H9 (cell line): ENCODE measurements around the gene ZNF37A. TPM values are rescaled to one million over a fixed set of nuclear protein-coding genes. Genes with fewer than 3 reads are reported as not detected.

Source experiments
- DNase-seq: peaks from one replicate; pipeline ENCODE4 v3.0.0-alpha.2; 2017
- H2AFZ ChIP-seq: one replicate; pipeline ENCODE4 v1.6.1; 2013; ENCODE audit warnings: mild to moderate bottlenecking, low read length, control low read depth, moderate library complexity
- H2AK5ac ChIP-seq: 2 replicates; pipeline ENCODE4 v1.6.1; 2013; ENCODE audit warnings: low read length, control low read depth, mixed read lengths; ENCODE audit not compliant: insufficient read length
- H2BK120ac ChIP-seq: one replicate; pipeline ENCODE4 v1.6.1; 2013; ENCODE audit warnings: low read depth, mild to moderate bottlenecking, low read length, control low read depth, inconsistent platforms; ENCODE audit not compliant: poor library complexity, severe bottlenecking
- H2BK12ac ChIP-seq: 2 replicates; pipeline ENCODE4 v1.6.1; 2013; ENCODE audit warnings: low read length, control low read depth, mixed read lengths, low read depth; ENCODE audit not compliant: insufficient read length
- H2BK15ac ChIP-seq: 2 replicates; pipeline ENCODE4 v1.6.1; 2013; ENCODE audit warnings: low read depth, low read length, control low read depth
- H2BK20ac ChIP-seq: one replicate; pipeline ENCODE4 v1.6.1; 2013; ENCODE audit warnings: low read depth, mild to moderate bottlenecking, low read length, control low read depth, inconsistent platforms; ENCODE audit not compliant: poor library complexity, severe bottlenecking
- H2BK5ac ChIP-seq: 2 replicates; pipeline ENCODE4 v1.6.1; 2013; ENCODE audit warnings: low read length, control low read depth, mixed read lengths; ENCODE audit not compliant: insufficient read length
- H3K14ac ChIP-seq: 2 replicates; pipeline ENCODE4 v1.6.1; 2013; ENCODE audit warnings: low read length, control low read depth; ENCODE audit not compliant: insufficient read depth
- H3K18ac ChIP-seq: 2 replicates; pipeline ENCODE4 v1.6.1; 2013; ENCODE audit warnings: low read depth, mild to moderate bottlenecking, mixed read lengths, low read length, control low read depth; ENCODE audit not compliant: insufficient read length
- H3K23ac ChIP-seq: 2 replicates; pipeline ENCODE4 v1.6.1; 2013; ENCODE audit warnings: low read length, control low read depth, mixed read lengths, low read depth; ENCODE audit not compliant: insufficient read length
- H3K23me2 ChIP-seq: 2 replicates; pipeline ENCODE4 v1.6.1; 2013; ENCODE audit warnings: low read depth, mild to moderate bottlenecking, mixed read lengths, low read length, control low read depth; ENCODE audit not compliant: insufficient read length, poor library complexity, severe bottlenecking
- H3K27ac ChIP-seq: 2 replicates; pipeline ENCODE4 v1.5.1; 2013; ENCODE audit warnings: low read length, control low read depth, mixed read lengths, low read depth; ENCODE audit not compliant: insufficient read length
- H3K27me3 ChIP-seq: 2 replicates; pipeline ENCODE4 v1.6.1; 2013; ENCODE audit warnings: low read length, control low read depth, inconsistent platforms; ENCODE audit not compliant: insufficient read depth
- H3K4ac ChIP-seq: 2 replicates; pipeline ENCODE4 v1.6.1; 2013; ENCODE audit warnings: low read depth, mild to moderate bottlenecking, control low read depth, inconsistent platforms, low read length, moderate library complexity
- H3K4me1 ChIP-seq: 2 replicates; pipeline ENCODE4 v1.6.1; 2013; ENCODE audit warnings: low read length, control low read depth, inconsistent platforms; ENCODE audit not compliant: insufficient read depth
- H3K4me2 ChIP-seq: 2 replicates; pipeline ENCODE4 v1.6.1; 2013; ENCODE audit warnings: low read length, control low read depth, mixed read lengths; ENCODE audit not compliant: insufficient read length, insufficient read depth
- H3K56ac ChIP-seq: 2 replicates; pipeline ENCODE4 v1.6.1; 2013; ENCODE audit warnings: low read depth, mild to moderate bottlenecking, mixed read lengths, low read length, control low read depth; ENCODE audit not compliant: insufficient read length
- H3K79me1 ChIP-seq: 2 replicates; pipeline ENCODE4 v1.6.1; 2013; ENCODE audit warnings: low read depth, mild to moderate bottlenecking, moderate library complexity, low read length, control low read depth, inconsistent platforms; ENCODE audit not compliant: insufficient read depth, poor library complexity, severe bottlenecking
- H3K79me2 ChIP-seq: 2 replicates; pipeline ENCODE4 v1.6.1; 2013; ENCODE audit warnings: low read length, control low read depth, inconsistent platforms; ENCODE audit not compliant: insufficient read depth
- H3K9ac ChIP-seq: 2 replicates; pipeline ENCODE4 v1.6.1; 2013; ENCODE audit warnings: low read length, control low read depth, mixed read lengths; ENCODE audit not compliant: insufficient read length; ENCODE audit errors: extremely low read depth
- H3K9me3 ChIP-seq: one replicate; pipeline ENCODE4 v1.6.1; 2013; ENCODE audit warnings: low read depth, low read length, inconsistent platforms; ENCODE audit not compliant: control insufficient read depth
- H3T11ph ChIP-seq: one replicate; pipeline ENCODE4 v1.6.1; 2013; ENCODE audit warnings: mild to moderate bottlenecking, low read length, control low read depth, inconsistent platforms
- H4K20me1 ChIP-seq: one replicate; pipeline ENCODE4 v1.6.1; 2013; ENCODE audit not compliant: control insufficient read depth, insufficient read length, insufficient read depth
- H4K5ac ChIP-seq: 2 replicates; pipeline ENCODE4 v1.6.1; 2013; ENCODE audit warnings: low read depth, mild to moderate bottlenecking, mixed read lengths, low read length, control low read depth; ENCODE audit not compliant: insufficient read length
- H4K8ac ChIP-seq: replicated peaks from 2 replicates; pipeline ENCODE4 v1.6.1; 2013; ENCODE audit warnings: low read length, control low read depth, mixed read lengths, low read depth; ENCODE audit not compliant: insufficient read length
- H4K91ac ChIP-seq: 2 replicates; pipeline ENCODE4 v1.6.1; 2013; ENCODE audit warnings: low read depth, mild to moderate bottlenecking, moderate library complexity, mixed read lengths, low read length, control low read depth; ENCODE audit not compliant: insufficient read length
- H3K27ac Mint-ChIP-seq, 3 experiments: 2 replicates in 2 of 3; 3 replicates in 1 of 3; pipeline ENCODE4 v1.8.0; 2020 to 2021; ENCODE audit warnings: mixed read lengths in 3 of 3, mild to moderate bottlenecking in 1 of 3, moderate library complexity in 1 of 3
- H3K27me3 Mint-ChIP-seq: 2 replicates; pipeline ENCODE4 v1.8.0; 2021; ENCODE audit warnings: low read depth, mild to moderate bottlenecking, moderate library complexity, mixed read lengths
- H3K36me3 Mint-ChIP-seq, 3 experiments: 2 replicates in 2 of 3; 3 replicates in 1 of 3; pipeline ENCODE4 v1.8.0; 2020 to 2021; ENCODE audit warnings: low read depth in 3 of 3, mixed read lengths in 3 of 3; ENCODE audit not compliant: insufficient read depth in 1 of 3
- H3K4me1 Mint-ChIP-seq, 2 experiments: 2 replicates each; pipeline ENCODE4 v1.8.0; 2020; ENCODE audit warnings: mixed read lengths in 2 of 2
- H3K4me3 Mint-ChIP-seq, 2 experiments: 2 replicates in 1 of 2; 3 replicates in 1 of 2; pipeline ENCODE4 v1.8.0; 2020 to 2021; ENCODE audit warnings: mild to moderate bottlenecking in 2 of 2, mixed read lengths in 2 of 2, moderate library complexity in 1 of 2
- H3K9me3 Mint-ChIP-seq, 2 experiments: 2 replicates in 1 of 2; 3 replicates in 1 of 2; pipeline ENCODE4 v1.8.0; 2020; ENCODE audit warnings: mild to moderate bottlenecking in 2 of 2, mixed read lengths in 2 of 2, moderate library complexity in 1 of 2
- CTCF ChIP-seq: fragments of 200-600 bp; sonication (generic); conservative IDR thresholded peaks from 3 replicates; pipeline ENCODE4 v1.8.0; 2021; ENCODE audit warnings: antibody characterized with exemption, mild to moderate bottlenecking
- WGBS: extraction: QIAGEN DNeasy Blood & Tissue Kit; methylation state at CpG from one replicate; pipeline ENCODE4 v1.1.7; 2013; ENCODE audit warnings: missing lambda C conversion rate, low lambda C conversion rate, mixed read lengths; ENCODE audit not compliant: insufficient read length; ENCODE audit errors: extremely low coverage; 5-methylcytosine and 5-hydroxymethylcytosine counted together
- total RNA-seq: library from RNA; stranded (reverse); gene quantifications from 2 replicates; pipeline ENCODE4 v1.2.1, GENCODE V29; 2021

The ZNF37A gene
- total RNA-seq, 1 experiment from 2014 or later, result 9.5 TPM

- Histone ChIP-seq H2BK5ac (no peak overlapping the region), H3K9ac (no peak overlapping the region), H4K91ac (no peak overlapping the region), H4K20me1 (no peaks in the 10 kb centered on the region), H2BK15ac (no peak overlapping the region), H4K5ac (no peak overlapping the region), H3K4ac (no peak overlapping the region), H3K18ac (no peak overlapping the region), H3K23ac (no peak overlapping the region), H4K8ac (no peak overlapping the region), H2AFZ (no peak overlapping the region), H3K79me2 (no peaks in the 10 kb centered on the region), H2BK20ac (no peak overlapping the region), H2AK5ac (no peak overlapping the region), H3K23me2 (no peaks in the 10 kb centered on the region), H3K4me1 (no peaks in the 10 kb centered on the region), H3K4me2 (no peak overlapping the region), H3K56ac (no peak overlapping the region), H3K9me3 (no peaks in the 10 kb centered on the region), H3K27me3 (no peaks in the 10 kb centered on the region), H2BK120ac (no peak overlapping the region), H2BK12ac (no peak overlapping the region), H3K27ac (no peak overlapping the region), H3K79me1 (no peaks in the 10 kb centered on the region), H3K14ac (no peak overlapping the region), H3T11ph (no peak overlapping the region)
- no peaks in the 10 kb centered on the region for H3K27me3 Mint-ChIP-seq
- peaks cover 75 to 87% (median 84%) of the 10 kb centered on the region in 3 experiments for H3K36me3 Mint-ChIP-seq
- peaks cover 50 to 70% of the 10 kb centered on the region in 2 experiments for H3K9me3 Mint-ChIP-seq
- WGBS, result no CpG with 5 or more reads among the region's 1 CpG
- no peaks in the 10 kb centered on the region for H3K4me1 Mint-ChIP-seq
- no peak for TF ChIP-seq CTCF
- DNase-seq, result no peak
- no peak overlapping the region for H3K4me3 Mint-ChIP-seq
- no peak overlapping the region for H3K27ac Mint-ChIP-seq
These were observed 46.5 kb upstream of the ZNF37A start for GRCh38 chr10:38047666-38048065.
